GM18502 (cell line): ENCODE results near the gene ZNF532.

Experiments used
- ATAC-seq: cut with Tn5 transposase; IDR thresholded peaks from one replicate; pipeline ENCODE4 v1.9.1; 2021; ENCODE audit warnings: mild to moderate bottlenecking; ENCODE audit not compliant: unreplicated experiment, poor library complexity

The ZNF532 gene

GRCh38 chr18:58966005-58966677 is 101.5 kb downstream of the ZNF532 start:
- ATAC-seq, result no peak

GRCh38 chr18:58966704-58967103 is 102.0 kb downstream of the ZNF532 start:
- no peak for ATAC-seq

GRCh38 chr18:58967751-58968254 is 103.1 kb downstream of the ZNF532 start:
- ATAC-seq, result no peak

- peak; percentile 84 for ATAC-seq
Observed at GRCh38 chr18:58970943-58971790, 106.5 kb downstream of the ZNF532 start.

- ATAC-seq, result no peak
Observed at GRCh38 chr18:58975296-58975695, 110.6 kb downstream of the ZNF532 start.

- no peak for ATAC-seq
Observed at GRCh38 chr18:58975781-58976180, 111.1 kb downstream of the ZNF532 start.

GRCh38 chr18:58977223-58977622 is 112.5 kb downstream of the ZNF532 start:
- ATAC-seq, result no peak

GRCh38 chr18:58977801-58978200 is 113.1 kb downstream of the ZNF532 start:
- no peak for ATAC-seq

- ATAC-seq, result no peak
Observed at GRCh38 chr18:58978916-58979315, 114.2 kb downstream of the ZNF532 start.

GRCh38 chr18:58979615-58980014 is 114.9 kb downstream of the ZNF532 start:
- ATAC-seq, result no peak

- ATAC-seq, result peak; percentile 54
Observed at GRCh38 chr18:58980991-58981390, 116.3 kb downstream of the ZNF532 start.

- no peak for ATAC-seq
Observed at GRCh38 chr18:58983260-58984155, 118.8 kb downstream of the ZNF532 start.

- ATAC-seq, result no peak
Observed at GRCh38 chr18:58988600-58988999, 123.9 kb downstream of the ZNF532 start.

- ATAC-seq, result no peak
Observed at GRCh38 chr18:58989184-58989759, 124.6 kb downstream of the ZNF532 start.

GRCh38 chr18:58990720-58991119 is 126.0 kb downstream of the ZNF532 start:
- no peak for ATAC-seq

- ATAC-seq, result peak; percentile 83
Observed at GRCh38 chr18:58991167-58991798, 126.6 kb downstream of the ZNF532 start.

GRCh38 chr18:58992301-58993231 is 127.9 kb downstream of the ZNF532 start:
- ATAC-seq, result no peak

GRCh38 chr18:58993260-58993659 is 128.6 kb downstream of the ZNF532 start:
- ATAC-seq, result no peak

- no peak for ATAC-seq
Observed at GRCh38 chr18:58995663-58996062, 131.0 kb downstream of the ZNF532 start.
